Upper lobe of left lung (tissue), 4 donors: ENCODE measurements around the gene PSMB4.
"Not testable (repeated sequence)": the region's sequence is repeated elsewhere in the genome, so short reads cannot be mapped to it uniquely, and the experiment has no call there.

Source experiments
- POLR2A ChIP-seq, 4 donors: fragments of 450-650 bp; IDR thresholded peaks; one replicate each; pipeline ENCODE4 v1.5.1; 2016 to 2017; ENCODE audit warnings: antibody characterized with exemption in 4 of 4, mild to moderate bottlenecking in 2 of 4
- POLR2AphosphoS5 ChIP-seq, 2 donors: sonication (generic); formaldehyde crosslinking; IDR thresholded peaks; one replicate each; pipeline ENCODE4 v1.5.1; 2017; ENCODE audit warnings: antibody characterized with exemption in 2 of 2

- TF ChIP-seq POLR2AphosphoS5, POLR2A (IDR thresholded peaks at IDR 0.05): not testable (repeated sequence)
Observed at GRCh38 chr1:151396265-151396664, 3.1 kb upstream of the PSMB4 start.
